DND-41 (cell line): ENCODE results near the gene THSD4.

Experiments
- EZH2 ChIP-seq: IDR thresholded peaks from 3 replicates; pipeline ENCODE4 v1.6.1; 2012; ENCODE audit warnings: borderline replicate concordance, low read depth, mild to moderate bottlenecking, moderate library complexity, low read length, inconsistent platforms; ENCODE audit not compliant: severe bottlenecking
- TF ChIP-seq, protein P1 (sequence below): IDR thresholded peaks from 2 replicates; pipeline ENCODE4 v1.5.1; 2012; ENCODE audit warnings: borderline replicate concordance, low read length, moderate library complexity, mild to moderate bottlenecking; ENCODE audit not compliant: poor library complexity, severe bottlenecking; ENCODE audit errors: extremely low read depth

DNA sequence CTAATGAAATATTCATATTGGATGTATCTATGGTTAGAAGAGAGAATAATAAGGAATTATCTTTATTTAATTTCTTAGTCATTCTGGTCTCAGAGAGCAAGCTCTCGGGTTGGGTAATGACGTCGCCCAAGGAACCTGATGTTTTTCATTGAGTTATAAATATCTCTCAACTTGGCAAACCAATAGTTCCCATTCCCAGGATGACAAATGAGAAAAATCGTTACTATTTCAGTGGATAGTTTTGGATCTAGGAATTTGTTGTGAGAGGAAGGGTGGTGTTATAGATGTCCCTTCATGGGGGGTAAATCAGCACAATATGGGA lies 532.2 kb downstream of the THSD4 start:
- TF ChIP-seq, protein P1, sequence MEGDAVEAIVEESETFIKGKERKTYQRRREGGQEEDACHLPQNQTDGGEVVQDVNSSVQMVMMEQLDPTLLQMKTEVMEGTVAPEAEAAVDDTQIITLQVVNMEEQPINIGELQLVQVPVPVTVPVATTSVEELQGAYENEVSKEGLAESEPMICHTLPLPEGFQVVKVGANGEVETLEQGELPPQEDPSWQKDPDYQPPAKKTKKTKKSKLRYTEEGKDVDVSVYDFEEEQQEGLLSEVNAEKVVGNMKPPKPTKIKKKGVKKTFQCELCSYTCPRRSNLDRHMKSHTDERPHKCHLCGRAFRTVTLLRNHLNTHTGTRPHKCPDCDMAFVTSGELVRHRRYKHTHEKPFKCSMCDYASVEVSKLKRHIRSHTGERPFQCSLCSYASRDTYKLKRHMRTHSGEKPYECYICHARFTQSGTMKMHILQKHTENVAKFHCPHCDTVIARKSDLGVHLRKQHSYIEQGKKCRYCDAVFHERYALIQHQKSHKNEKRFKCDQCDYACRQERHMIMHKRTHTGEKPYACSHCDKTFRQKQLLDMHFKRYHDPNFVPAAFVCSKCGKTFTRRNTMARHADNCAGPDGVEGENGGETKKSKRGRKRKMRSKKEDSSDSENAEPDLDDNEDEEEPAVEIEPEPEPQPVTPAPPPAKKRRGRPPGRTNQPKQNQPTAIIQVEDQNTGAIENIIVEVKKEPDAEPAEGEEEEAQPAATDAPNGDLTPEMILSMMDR, result no peak
- TF ChIP-seq EZH2, result no peak
